Fibroblast of lung (primary cell): ENCODE data around the gene PCED1A. TPM values are rescaled to one million over a fixed set of nuclear protein-coding genes. Genes with fewer than 3 reads are reported as not detected.

Experiments used
- DNase-seq, 2 donors: peaks; one replicate each; pipeline versions ENCODE4 v3.0.0 to v3.0.0-alpha.2; 2010; ENCODE audit warnings: low read depth in 2 of 2
- H2AFZ ChIP-seq: 2 replicates; pipeline ENCODE4 v1.5.1; 2012; ENCODE audit warnings: low read length, control low read depth, inconsistent platforms
- H3K27ac ChIP-seq: 2 replicates; pipeline ENCODE4 v1.5.1; 2011; ENCODE audit warnings: low read length, control low read depth; ENCODE audit not compliant: insufficient read depth
- H3K27me3 ChIP-seq: 2 replicates; pipeline ENCODE4 v1.5.1; 2011; ENCODE audit warnings: mild to moderate bottlenecking, low read length; ENCODE audit not compliant: control insufficient read depth, insufficient read depth
- H3K36me3 ChIP-seq: 2 replicates; pipeline ENCODE4 v1.5.1; 2011; ENCODE audit warnings: low read length; ENCODE audit not compliant: control insufficient read depth, insufficient read depth
- H3K4me1 ChIP-seq: 2 replicates; pipeline ENCODE4 v1.5.1; 2011; ENCODE audit warnings: low read length; ENCODE audit not compliant: control insufficient read depth, insufficient read depth; ENCODE audit errors: extremely low read depth
- H3K4me2 ChIP-seq: 2 replicates; pipeline ENCODE4 v1.5.1; 2011; ENCODE audit warnings: low read length, control low read depth; ENCODE audit not compliant: insufficient read depth; ENCODE audit errors: extremely low read depth
- H3K4me3 ChIP-seq, 4 experiments: fragments of 200-600 bp in 1 of 4; sonication (generic) in 1 of 4; replicated peaks in 1 of 4; 2 replicates each; pipeline ENCODE4 v1.5.1; 2011 to 2016; ENCODE audit warnings: low read length in 4 of 4, low read depth in 3 of 4, mild to moderate bottlenecking in 3 of 4, control low read depth in 2 of 4, inconsistent platforms in 1 of 4, mixed read lengths in 1 of 4; ENCODE audit not compliant: insufficient read depth in 1 of 4; ENCODE audit errors: control extremely low read depth in 1 of 4
- H3K79me2 ChIP-seq: 2 replicates; pipeline ENCODE4 v1.5.1; 2012; ENCODE audit warnings: mild to moderate bottlenecking, low read length, inconsistent platforms; ENCODE audit not compliant: control insufficient read depth, insufficient read depth
- H3K9ac ChIP-seq: 2 replicates; pipeline ENCODE4 v1.5.1; 2011; ENCODE audit warnings: mild to moderate bottlenecking, low read length, control low read depth; ENCODE audit not compliant: insufficient read depth
- H3K9me3 ChIP-seq: 2 replicates; pipeline ENCODE4 v1.5.1; 2012; ENCODE audit warnings: low read depth, low read length; ENCODE audit not compliant: control insufficient read depth, insufficient read depth
- H4K20me1 ChIP-seq: 2 replicates; pipeline ENCODE4 v1.5.1; 2011; ENCODE audit warnings: low read length; ENCODE audit not compliant: control insufficient read depth, insufficient read depth; ENCODE audit errors: extremely low read depth
- EZH2 ChIP-seq: IDR thresholded peaks from 2 replicates; pipeline ENCODE4 v1.5.1; 2012; ENCODE audit warnings: low read length, control low read depth, mild to moderate bottlenecking; ENCODE audit errors: missing control alignments
- polyA plus RNA-seq, 2 donors: library from polyadenylated mRNA; depleted of rRNA in 1 of 2; stranded (reverse) in 1 of 2; unstranded in 1 of 2; fragments of >200 nt; gene quantifications; 2 replicates each; pipeline ENCODE4 v1.2.1, GENCODE V29; 2011 to 2012; ENCODE audit warnings: missing spikeins in 1 of 2
- total RNA-seq: library from RNA; depleted of rRNA; stranded (reverse); fragments of >200 nt; gene quantifications from 2 replicates; pipeline ENCODE4 v1.2.1, GENCODE V29; 2014
- TF ChIP-seq, protein P1 (sequence below), 2 donors: IDR thresholded peaks in 1 of 2; conservative IDR thresholded peaks in 1 of 2; 1 replicate in 1 of 2; 2 replicates in 1 of 2; pipeline ENCODE4 v1.5.1; 2011 to 2012; ENCODE audit warnings: low read length in 2 of 2, control low read depth in 1 of 2, inconsistent platforms in 1 of 2, low read depth in 1 of 2, mild to moderate bottlenecking in 1 of 2

The PCED1A gene
- total and polyA plus RNA-seq, 2 donors (not counting 1 experiment from before 2014, with no cell fraction given) = 16.4 to 26.4 TPM

DNA sequence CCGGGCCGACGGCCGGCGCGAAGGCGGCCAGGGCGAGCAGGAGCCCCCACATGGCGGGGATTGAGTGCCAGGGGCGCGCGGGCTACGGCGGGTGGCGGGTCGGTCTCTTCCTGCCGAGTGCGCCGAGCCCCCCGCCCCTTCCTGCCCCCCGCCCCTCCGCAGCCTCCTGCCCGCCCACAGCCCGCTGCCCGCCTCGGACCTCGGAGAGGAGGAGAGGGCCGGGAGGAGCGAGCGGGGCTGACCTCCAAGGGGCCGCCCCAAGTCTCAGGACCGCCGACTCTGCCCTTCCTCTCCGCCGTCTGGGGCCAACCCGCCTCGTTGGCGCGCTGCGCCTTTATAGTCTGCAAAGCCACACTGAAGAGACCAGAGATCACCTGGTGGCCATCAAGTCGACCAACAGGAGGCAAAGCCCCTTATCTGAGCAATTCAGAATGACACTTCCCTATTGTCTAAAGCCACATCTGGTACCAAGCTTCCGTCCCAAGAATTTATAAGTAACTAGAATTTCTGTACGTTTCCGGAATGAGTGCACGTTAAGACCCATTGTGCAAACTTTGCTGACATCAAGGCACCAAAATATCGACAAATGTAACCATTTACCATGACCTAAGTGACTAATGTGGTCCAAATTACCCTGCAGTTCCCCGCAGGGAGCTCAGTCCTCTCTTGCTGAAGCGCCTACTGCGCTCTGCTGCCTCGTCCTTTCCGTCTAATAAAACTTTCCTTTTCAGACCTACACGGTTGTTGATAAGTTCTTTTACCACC lies 39.8 kb downstream of the PCED1A start, which contains the start of gene CPXM1:
TSS of gene CPXM1 (minus strand) at position 107 of the 765 bp plus-strand sequence. CDS start at position 52, 55 bp downstream.
- Histone ChIP-seq H3K9ac (no peak within 1 kb of the TSS), H3K27me3 (peaks cover 54% of the 10 kb centered on the region), H3K27ac (no peak within 1 kb of the TSS)

DNA sequence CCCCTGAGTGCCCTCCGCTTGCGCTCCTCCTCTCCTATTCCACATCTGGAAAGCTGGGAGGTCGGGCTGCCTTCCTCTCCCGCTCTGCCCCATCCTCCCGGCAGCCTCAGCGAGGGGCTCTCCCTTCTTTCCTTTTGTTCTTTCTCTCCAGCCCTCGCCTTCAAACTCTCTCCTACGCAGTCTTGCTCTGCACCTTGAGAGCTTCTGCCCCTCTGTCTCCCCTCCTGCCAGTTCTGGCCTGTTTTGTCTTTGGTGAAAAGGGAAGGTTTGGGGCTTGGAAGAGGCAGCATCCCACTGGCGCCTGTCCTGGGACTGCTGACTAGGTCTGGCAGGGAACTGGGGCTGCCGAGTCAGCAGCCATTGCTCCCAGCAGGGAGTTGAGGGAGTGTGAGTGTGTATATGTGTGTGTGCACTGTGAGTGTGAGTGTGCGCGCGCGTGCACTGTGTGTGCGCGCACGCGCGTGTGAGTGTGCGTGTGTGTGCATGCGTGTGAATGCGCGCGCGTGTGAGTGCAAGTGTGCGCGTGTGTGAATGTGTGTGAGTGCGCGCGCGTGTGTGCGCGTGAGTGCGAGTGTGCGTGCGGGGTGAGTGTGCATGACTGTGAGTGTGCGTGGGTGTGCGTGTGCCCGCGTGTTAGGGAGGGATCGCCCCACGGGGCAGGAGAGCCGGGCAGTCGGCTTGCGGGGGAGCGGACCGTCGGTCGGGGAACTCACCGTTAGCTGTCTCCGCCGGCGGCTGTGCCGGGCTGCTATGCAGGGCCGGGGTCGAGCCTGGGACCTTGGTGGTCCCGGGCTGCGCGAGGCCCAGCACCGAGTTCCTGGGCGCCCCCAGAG lies 40.6 kb downstream of the PCED1A start:
- Histone ChIP-seq H2AFZ (peak overlapping the region; percentile 43), H3K9me3 (no peaks in the 10 kb centered on the region), H4K20me1 (no peaks in the 10 kb centered on the region), H3K4me1 (peaks cover 2% of the 10 kb centered on the region), H3K4me3 (peak overlapping the region in 3 of 4 experiments; percentile 36 to 49 (median 49)), H3K4me2 (peak overlapping the region; percentile 48), H3K27ac (no peak overlapping the region), H3K27me3 (peaks cover 46% of the 10 kb centered on the region), H3K36me3 (no peaks in the 10 kb centered on the region), H3K9ac (no peak overlapping the region), H3K79me2 (no peaks in the 10 kb centered on the region)
- peak; percentile 12 to 16 for DNase-seq
- TF ChIP-seq EZH2 = peak; percentile 99
- TF ChIP-seq, protein P1, sequence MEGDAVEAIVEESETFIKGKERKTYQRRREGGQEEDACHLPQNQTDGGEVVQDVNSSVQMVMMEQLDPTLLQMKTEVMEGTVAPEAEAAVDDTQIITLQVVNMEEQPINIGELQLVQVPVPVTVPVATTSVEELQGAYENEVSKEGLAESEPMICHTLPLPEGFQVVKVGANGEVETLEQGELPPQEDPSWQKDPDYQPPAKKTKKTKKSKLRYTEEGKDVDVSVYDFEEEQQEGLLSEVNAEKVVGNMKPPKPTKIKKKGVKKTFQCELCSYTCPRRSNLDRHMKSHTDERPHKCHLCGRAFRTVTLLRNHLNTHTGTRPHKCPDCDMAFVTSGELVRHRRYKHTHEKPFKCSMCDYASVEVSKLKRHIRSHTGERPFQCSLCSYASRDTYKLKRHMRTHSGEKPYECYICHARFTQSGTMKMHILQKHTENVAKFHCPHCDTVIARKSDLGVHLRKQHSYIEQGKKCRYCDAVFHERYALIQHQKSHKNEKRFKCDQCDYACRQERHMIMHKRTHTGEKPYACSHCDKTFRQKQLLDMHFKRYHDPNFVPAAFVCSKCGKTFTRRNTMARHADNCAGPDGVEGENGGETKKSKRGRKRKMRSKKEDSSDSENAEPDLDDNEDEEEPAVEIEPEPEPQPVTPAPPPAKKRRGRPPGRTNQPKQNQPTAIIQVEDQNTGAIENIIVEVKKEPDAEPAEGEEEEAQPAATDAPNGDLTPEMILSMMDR (conservative IDR thresholded peaks at IDR 0.05 in 1 of 2, IDR thresholded peaks at IDR 0.05 in 1 of 2; ENCODE audit: low read depth in 1 of 2, low read length in 2 of 2) = no peak

More for the DNA sequence above, 39.8 kb downstream of the PCED1A start, which contains the start of gene CPXM1:
- Histone ChIP-seq H3K79me2 (no peaks in the 10 kb centered on the region), H3K4me1 (peaks cover 2% of the 10 kb centered on the region), H3K36me3 (no peaks in the 10 kb centered on the region), H3K4me3 (peak within 1 kb of the TSS in 3 of 4 experiments; percentile 36 to 49 (median 49)), H3K4me2 (peak within 1 kb of the TSS; percentile 48), H2AFZ (peak within 1 kb of the TSS; percentile 43), H4K20me1 (no peaks in the 10 kb centered on the region), H3K9me3 (no peaks in the 10 kb centered on the region)
- no peak for DNase-seq
- TF ChIP-seq, protein P1 (conservative IDR thresholded peaks at IDR 0.05 in 1 of 2, IDR thresholded peaks at IDR 0.05 in 1 of 2; ENCODE audit: low read depth in 1 of 2, low read length in 2 of 2) = no peak
- peak; percentile 71 for TF ChIP-seq EZH2

DNA sequence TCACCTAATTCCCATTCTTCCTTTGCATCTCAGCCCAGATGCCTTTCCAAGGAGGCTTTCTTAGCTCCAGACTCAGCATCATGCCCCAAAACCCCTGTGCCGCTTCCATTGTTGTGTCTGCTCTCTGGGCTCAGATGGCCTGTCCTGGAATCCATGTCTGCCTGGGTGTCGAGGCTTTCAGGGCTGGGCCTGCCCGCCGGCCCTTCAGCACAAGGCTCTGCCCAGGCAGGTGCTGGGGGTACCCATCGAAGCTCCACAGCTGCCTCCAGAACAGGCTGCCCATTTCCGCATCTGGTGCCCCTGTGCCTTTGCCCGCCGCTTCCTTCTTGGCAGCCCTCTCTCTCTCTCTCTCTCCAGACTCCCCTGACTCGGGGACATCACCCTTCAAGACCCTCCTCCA lies 41.2 kb downstream of the PCED1A start:
- H3K4me1 ChIP-seq = peaks cover 2% of the 10 kb centered on the region
- H3K4me3 ChIP-seq = peak overlapping the region in 2 of 4 experiments; percentile 49
- H2AFZ ChIP-seq = no peak overlapping the region
- TF ChIP-seq, protein P1 (conservative IDR thresholded peaks at IDR 0.05 in 1 of 2, IDR thresholded peaks at IDR 0.05 in 1 of 2; ENCODE audit: low read depth in 1 of 2, low read length in 2 of 2) = no peak
- no peak for TF ChIP-seq EZH2
- H3K36me3 ChIP-seq = no peaks in the 10 kb centered on the region
- H3K27ac ChIP-seq = no peak overlapping the region
- H3K79me2 ChIP-seq = no peaks in the 10 kb centered on the region
- H4K20me1 ChIP-seq = no peaks in the 10 kb centered on the region
- no peak overlapping the region for H3K4me2 ChIP-seq
- no peak overlapping the region for H3K9ac ChIP-seq
- DNase-seq = no peak
- no peaks in the 10 kb centered on the region for H3K9me3 ChIP-seq
- peaks cover 44% of the 10 kb centered on the region for H3K27me3 ChIP-seq
